ENCODE measurements around the gene RILPL1. TPM values are rescaled to one million over a fixed set of nuclear protein-coding genes. Genes with fewer than 3 reads are reported as not detected.
"Not testable (repeated sequence)": the region's sequence is repeated elsewhere in the genome, so short reads cannot be mapped to it uniquely, and the experiment has no call there.

Gene RILPL1, protein sequence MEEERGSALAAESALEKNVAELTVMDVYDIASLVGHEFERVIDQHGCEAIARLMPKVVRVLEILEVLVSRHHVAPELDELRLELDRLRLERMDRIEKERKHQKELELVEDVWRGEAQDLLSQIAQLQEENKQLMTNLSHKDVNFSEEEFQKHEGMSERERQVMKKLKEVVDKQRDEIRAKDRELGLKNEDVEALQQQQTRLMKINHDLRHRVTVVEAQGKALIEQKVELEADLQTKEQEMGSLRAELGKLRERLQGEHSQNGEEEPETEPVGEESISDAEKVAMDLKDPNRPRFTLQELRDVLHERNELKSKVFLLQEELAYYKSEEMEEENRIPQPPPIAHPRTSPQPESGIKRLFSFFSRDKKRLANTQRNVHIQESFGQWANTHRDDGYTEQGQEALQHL
- under 1 TPM; 0.91 to 0.92 TPM for total RNA-seq

- peak; percentile 79 for ATAC-seq
- ChIA-PET POLR2A (no interaction called here), CTCF (no interaction called here)
- no peaks in the 10 kb centered on the region for H3K36me3 Mint-ChIP-seq (ENCODE audit: low read depth)
- peak within 1 kb of the TSS; percentile 76 for H3K4me3 Mint-ChIP-seq
- H3K27me3 Mint-ChIP-seq (ENCODE audit: low read depth), result peaks cover 8% of the 10 kb centered on the region
- H3K9me3 Mint-ChIP-seq (ENCODE audit: insufficient read depth), result no peaks in the 10 kb centered on the region
- peaks cover 17% of the 10 kb centered on the region for H3K4me1 Mint-ChIP-seq (ENCODE audit: low read depth)
- DNase-seq, result peak; percentile 30
- peak within 1 kb of the TSS; percentile 43 for H3K27ac Mint-ChIP-seq
Measured at GRCh38 chr12:123533672-123534643, at the start of gene RILPL1. TSS of gene RILPL1 (minus strand) at chr12:123533719. CDS start at chr12:123533482, 237 bp downstream.

DNA sequence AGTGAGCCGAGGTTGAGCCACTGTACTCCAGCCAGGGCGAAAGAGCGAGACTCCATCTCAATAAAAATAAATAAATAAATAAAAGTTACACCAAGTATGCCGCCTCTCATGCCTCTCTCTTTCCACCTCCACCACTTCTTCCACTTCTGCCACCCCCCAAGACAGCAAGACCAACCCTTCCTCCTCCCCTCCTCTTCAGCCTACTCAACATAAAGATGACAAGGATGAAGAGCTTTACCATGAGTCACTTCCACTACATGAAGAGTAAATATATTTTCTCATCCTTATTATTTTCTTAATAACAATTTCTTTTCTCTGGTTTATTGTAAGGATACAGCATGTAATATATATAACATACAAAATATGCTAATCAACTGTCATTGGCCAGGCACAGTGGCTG is 47.3 kb upstream of the RILPL1 start:
- DNase-seq (no peak), ATAC-seq (no peak)
- ChIA-PET POLR2A (no interaction called here), CTCF (interaction anchor here (1.3 kb wide), 1 partner anchor 42 kb away, joined by 3 read pairs; no protein-coding TSS in a partner anchor)
- H3K9me3 Mint-ChIP-seq (ENCODE audit: insufficient read depth), result no peaks in the 10 kb centered on the region
- peaks cover 3% of the 10 kb centered on the region for H3K36me3 Mint-ChIP-seq (ENCODE audit: low read depth)
- H3K27ac Mint-ChIP-seq, result no peak overlapping the region
- peaks cover 17% of the 10 kb centered on the region for H3K4me1 Mint-ChIP-seq (ENCODE audit: low read depth)
- H3K27me3 Mint-ChIP-seq (ENCODE audit: low read depth), result no peaks in the 10 kb centered on the region
- no peak overlapping the region for H3K4me3 Mint-ChIP-seq

DNA sequence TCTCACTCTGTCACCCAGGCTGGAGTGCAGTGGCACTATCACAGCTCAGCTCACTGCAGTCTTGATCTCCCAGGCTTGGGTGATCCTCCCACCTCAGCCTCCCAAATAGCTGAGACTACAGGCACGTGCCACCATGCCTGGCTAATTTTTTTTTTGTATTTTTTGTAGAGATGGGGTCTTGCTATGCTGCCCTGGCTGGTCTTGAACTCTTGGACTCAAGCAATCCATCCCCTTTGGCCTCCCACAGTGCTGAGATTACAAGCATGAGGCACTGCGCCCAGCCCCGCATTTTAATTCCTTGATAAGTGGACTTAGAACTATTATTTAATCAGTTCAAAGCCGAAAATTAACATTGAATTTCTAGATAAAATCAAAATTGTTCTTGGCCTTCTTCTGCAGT is 45.3 kb upstream of the RILPL1 start:
- not testable (repeated sequence) for DNase-seq; H3K9me3 Mint-ChIP-seq (ENCODE audit: insufficient read depth); ATAC-seq; H3K36me3 Mint-ChIP-seq (ENCODE audit: low read depth); H3K4me1 Mint-ChIP-seq (ENCODE audit: low read depth); H3K27ac Mint-ChIP-seq; H3K27me3 Mint-ChIP-seq (ENCODE audit: low read depth); H3K4me3 Mint-ChIP-seq
- ChIA-PET POLR2A (interaction anchor here (0.6 kb wide), 2 partner anchors 363 to 849 kb away, joined by 3 to 4 read pairs; no protein-coding TSS in a partner anchor), CTCF (interaction anchor here (0.9 kb wide), 1 partner anchor 341 kb away, joined by 3 read pairs; no protein-coding TSS in a partner anchor)

DNA sequence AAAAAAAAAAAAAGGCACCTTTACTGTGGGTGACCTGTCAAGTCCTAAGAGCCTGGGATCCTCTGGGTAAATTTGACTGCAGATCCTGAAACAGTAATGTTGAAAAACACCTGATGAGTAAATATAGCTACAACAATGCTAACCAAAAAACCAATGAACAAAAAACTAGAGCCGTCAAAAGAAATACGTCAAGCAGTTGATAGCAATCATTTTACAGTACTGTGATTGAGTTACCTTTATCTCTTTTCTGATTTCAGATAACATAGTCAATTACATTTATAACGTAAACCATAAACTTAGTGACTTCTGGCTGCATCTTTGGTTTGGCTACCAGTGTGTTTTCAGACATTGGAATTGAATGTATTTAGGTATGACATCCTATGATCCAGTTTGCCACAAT is 44.7 kb upstream of the RILPL1 start:
- Mint-ChIP-seq H3K27ac (no peak overlapping the region), H3K9me3 (ENCODE audit: insufficient read depth) (no peaks in the 10 kb centered on the region), H3K27me3 (ENCODE audit: low read depth) (no peaks in the 10 kb centered on the region), H3K36me3 (ENCODE audit: low read depth) (peaks cover 5% of the 10 kb centered on the region), H3K4me3 (no peak overlapping the region), H3K4me1 (ENCODE audit: low read depth) (peaks cover 10% of the 10 kb centered on the region)
- no peak for ATAC-seq
- ChIA-PET POLR2A (interaction anchor here (0.6 kb wide), 2 partner anchors 362 to 849 kb away, joined by 3 to 4 read pairs; no protein-coding TSS in a partner anchor), CTCF (no interaction called here)
- DNase-seq, result no peak

GRCh38 chr12:123576611-123577010 is 43.1 kb upstream of the RILPL1 start:
- ATAC-seq, result no peak
- Mint-ChIP-seq H3K27me3 (ENCODE audit: low read depth) (no peaks in the 10 kb centered on the region), H3K4me3 (no peak overlapping the region), H3K9me3 (ENCODE audit: insufficient read depth) (no peaks in the 10 kb centered on the region), H3K36me3 (ENCODE audit: low read depth) (peaks cover 5% of the 10 kb centered on the region), H3K4me1 (ENCODE audit: low read depth) (no peaks in the 10 kb centered on the region), H3K27ac (no peak overlapping the region)
- no peak for DNase-seq
- POLR2A ChIA-PET, result no interaction called here
- CTCF ChIA-PET, result no interaction called here

GRCh38 chr12:123573870-123574269 is 40.4 kb upstream of the RILPL1 start:
- ChIA-PET POLR2A (interaction anchor here (1.1 kb wide), 1 partner anchor 400 kb away, joined by 3 read pairs; no protein-coding TSS in a partner anchor), CTCF (interaction anchor here (1.1 kb wide), 1 partner anchor 8 kb away, joined by 6 read pairs; no protein-coding TSS in a partner anchor)
- peaks cover 5% of the 10 kb centered on the region for H3K36me3 Mint-ChIP-seq (ENCODE audit: low read depth)
- DNase-seq (no peak), ATAC-seq (no peak)
- no peak overlapping the region for H3K27ac Mint-ChIP-seq
- no peaks in the 10 kb centered on the region for H3K9me3 Mint-ChIP-seq (ENCODE audit: insufficient read depth)
- H3K4me1 Mint-ChIP-seq (ENCODE audit: low read depth), result peaks cover 7% of the 10 kb centered on the region
- no peak overlapping the region for H3K4me3 Mint-ChIP-seq
- peaks cover 3% of the 10 kb centered on the region for H3K27me3 Mint-ChIP-seq (ENCODE audit: low read depth)

DNA sequence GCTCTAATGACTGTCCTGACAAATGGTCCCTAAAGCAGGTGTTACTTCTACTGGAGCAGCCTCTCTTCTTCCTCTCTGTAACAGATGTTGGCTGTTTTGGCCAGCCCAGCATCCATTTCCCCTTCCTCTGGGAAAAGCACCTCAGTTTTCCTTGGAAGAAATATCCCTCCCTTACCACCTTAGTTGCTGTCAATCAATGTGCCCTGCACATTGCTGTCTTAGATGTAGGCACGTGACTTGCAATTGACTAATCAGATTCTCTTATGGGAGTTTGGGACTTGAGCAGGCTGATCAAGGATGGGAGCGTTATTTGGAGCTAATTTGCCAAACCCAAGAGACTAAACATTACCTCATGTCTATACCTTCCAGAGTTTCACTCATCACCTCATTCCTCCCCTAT is 38.9 kb upstream of the RILPL1 start:
- H3K27me3 Mint-ChIP-seq (ENCODE audit: low read depth), result peaks cover 3% of the 10 kb centered on the region
- H3K4me1 Mint-ChIP-seq (ENCODE audit: low read depth), result peaks cover 7% of the 10 kb centered on the region
- no peak overlapping the region for H3K4me3 Mint-ChIP-seq
- ChIA-PET POLR2A (no interaction called here), CTCF (interaction anchor here (1.0 kb wide), 1 partner anchor 11 kb away, joined by 3 read pairs; no protein-coding TSS in a partner anchor)
- no peak for DNase-seq
- H3K36me3 Mint-ChIP-seq (ENCODE audit: low read depth), result peaks cover 5% of the 10 kb centered on the region
- H3K9me3 Mint-ChIP-seq (ENCODE audit: insufficient read depth), result no peaks in the 10 kb centered on the region
- no peak for ATAC-seq
- H3K27ac Mint-ChIP-seq, result no peak overlapping the region

DNA sequence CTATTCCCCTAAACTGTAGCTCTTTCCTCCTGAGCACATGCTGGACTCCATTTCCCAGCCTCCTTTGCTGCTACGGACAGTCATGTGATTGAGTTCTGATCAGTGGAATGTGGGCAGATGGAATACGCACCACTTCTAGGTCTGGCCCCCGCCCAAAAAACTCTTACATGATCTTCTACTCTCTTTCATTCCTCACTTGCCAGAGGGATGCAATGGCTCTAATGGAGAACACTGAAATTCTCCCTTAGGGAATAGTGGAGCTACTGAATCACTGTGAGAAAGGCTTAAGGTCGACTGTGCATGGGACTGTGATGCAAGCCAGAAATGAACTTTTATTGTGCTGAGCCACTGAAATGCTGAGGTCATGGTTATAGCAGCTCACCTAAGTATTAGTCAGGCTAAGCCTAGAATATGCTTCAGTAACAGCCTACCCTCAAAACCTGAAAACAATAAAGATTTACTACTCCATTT is 37.9 kb upstream of the RILPL1 start:
- H3K4me3 Mint-ChIP-seq, result no peak overlapping the region
- peaks cover 2% of the 10 kb centered on the region for H3K36me3 Mint-ChIP-seq (ENCODE audit: low read depth)
- H3K9me3 Mint-ChIP-seq (ENCODE audit: insufficient read depth), result no peaks in the 10 kb centered on the region
- DNase-seq, result no peak
- H3K4me1 Mint-ChIP-seq (ENCODE audit: low read depth), result peaks cover 7% of the 10 kb centered on the region
- H3K27me3 Mint-ChIP-seq (ENCODE audit: low read depth), result peaks cover 3% of the 10 kb centered on the region
- POLR2A ChIA-PET, result interaction anchor here (0.7 kb wide), 1 partner anchor 48 kb away, joined by 3 read pairs; no protein-coding TSS in a partner anchor
- CTCF ChIA-PET, result no interaction called here
- no peak overlapping the region for H3K27ac Mint-ChIP-seq
- ATAC-seq, result no peak

DNA sequence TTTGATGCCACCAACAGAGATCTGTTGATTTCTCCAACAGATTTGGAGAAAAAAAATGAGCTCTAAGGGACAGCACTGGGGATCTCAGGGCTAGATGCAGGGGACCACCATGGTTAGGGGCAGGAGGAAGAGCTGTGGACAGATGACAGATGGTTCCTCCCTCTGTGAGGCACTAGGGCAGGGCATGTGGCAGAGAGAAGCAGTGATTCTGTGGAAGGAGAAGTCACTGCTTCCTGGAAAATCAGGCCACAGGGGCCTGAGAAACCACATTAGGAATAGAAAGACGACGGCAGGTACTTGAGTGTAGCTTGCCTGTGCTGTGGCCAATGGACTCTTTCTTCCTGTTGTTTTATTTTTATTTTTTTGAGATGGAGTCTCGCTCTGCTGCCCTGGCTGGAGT is 25.9 kb upstream of the RILPL1 start:
- Mint-ChIP-seq H3K36me3 (ENCODE audit: low read depth) (no peaks in the 10 kb centered on the region), H3K9me3 (ENCODE audit: insufficient read depth) (no peaks in the 10 kb centered on the region), H3K4me3 (no peak overlapping the region), H3K4me1 (ENCODE audit: low read depth) (peaks cover 5% of the 10 kb centered on the region), H3K27me3 (ENCODE audit: low read depth) (no peaks in the 10 kb centered on the region), H3K27ac (no peak overlapping the region)
- no peak for ATAC-seq
- DNase-seq, result no peak
- ChIA-PET POLR2A (interaction anchor here (0.6 to 0.8 kb wide), 2 partner anchors 55 to 1132 kb away, joined by 3 read pairs; no protein-coding TSS in a partner anchor), CTCF (no interaction called here)

GRCh38 chr12:123558487-123558886 is 25.0 kb upstream of the RILPL1 start:
- ATAC-seq; H3K36me3 Mint-ChIP-seq (ENCODE audit: low read depth); H3K27me3 Mint-ChIP-seq (ENCODE audit: low read depth); H3K27ac Mint-ChIP-seq; DNase-seq; H3K4me1 Mint-ChIP-seq (ENCODE audit: low read depth); CTCF ChIA-PET; H3K4me3 Mint-ChIP-seq; H3K9me3 Mint-ChIP-seq (ENCODE audit: insufficient read depth); POLR2A ChIA-PET: not testable (repeated sequence)

DNA sequence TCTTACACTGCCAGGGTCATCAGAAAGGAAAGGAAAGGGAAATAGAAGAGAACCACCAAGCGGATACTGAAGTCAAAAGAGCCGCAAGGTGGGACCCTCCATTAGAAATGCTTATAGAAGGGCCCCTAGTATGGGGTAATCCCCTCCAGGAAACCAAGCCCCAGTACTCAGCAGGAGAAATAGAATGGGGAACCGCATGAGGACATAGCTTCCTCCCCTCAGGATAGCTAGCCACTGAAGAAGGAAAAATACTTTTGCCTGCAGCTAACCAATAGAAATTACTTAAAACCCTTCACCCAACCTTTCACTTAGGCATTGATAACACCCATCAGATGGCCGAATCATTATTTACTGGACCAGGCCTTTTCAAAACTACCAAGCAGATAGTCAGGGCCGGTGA is 21.3 kb upstream of the RILPL1 start:
- not testable (repeated sequence) for H3K27me3 Mint-ChIP-seq (ENCODE audit: low read depth)

More for the DNA sequence above, 21.3 kb upstream of the RILPL1 start:
- ATAC-seq; POLR2A ChIA-PET; DNase-seq; CTCF ChIA-PET; H3K27ac Mint-ChIP-seq; H3K4me1 Mint-ChIP-seq (ENCODE audit: low read depth); H3K4me3 Mint-ChIP-seq; H3K36me3 Mint-ChIP-seq (ENCODE audit: low read depth); H3K9me3 Mint-ChIP-seq (ENCODE audit: insufficient read depth): not testable (repeated sequence)

Data from activated CD8-positive, alpha-beta T cell treated with anti-CD3 and anti-CD28 coated beads, Interleukin-2, amount 10 ng/mL, durations not matched to agents 7 days and 5 days (primary cell).